GM19372 (cell line): ENCODE data around the gene SFXN5.

ENCODE experiments used
- ATAC-seq: cut with Tn5 transposase; IDR thresholded peaks from one replicate; pipeline ENCODE4 v1.9.1; 2021; ENCODE audit warnings: mild to moderate bottlenecking, low read depth, moderate library complexity; ENCODE audit not compliant: unreplicated experiment

The SFXN5 gene

GRCh38 chr2:73022024-73022568 is 49.4 kb downstream of the SFXN5 start:
- no peak for ATAC-seq

- no peak for ATAC-seq
Observed at GRCh38 chr2:73021371-73022010, 50.0 kb downstream of the SFXN5 start.

GRCh38 chr2:73020657-73021370 is 50.7 kb downstream of the SFXN5 start:
- no peak for ATAC-seq

GRCh38 chr2:73020306-73020656 is 51.2 kb downstream of the SFXN5 start:
- ATAC-seq = no peak

GRCh38 chr2:73018188-73018825 is 53.2 kb downstream of the SFXN5 start:
- no peak for ATAC-seq

- ATAC-seq = no peak
Observed at GRCh38 chr2:73013936-73014335, 57.6 kb downstream of the SFXN5 start.

- no peak for ATAC-seq
Observed at GRCh38 chr2:73009177-73009839, 62.2 kb downstream of the SFXN5 start.

- no peak for ATAC-seq
Observed at GRCh38 chr2:73008766-73009135, 62.8 kb downstream of the SFXN5 start.

- ATAC-seq = no peak
Observed at GRCh38 chr2:73007991-73008765, 63.3 kb downstream of the SFXN5 start.

GRCh38 chr2:73006969-73007710 is 64.4 kb downstream of the SFXN5 start:
- no peak for ATAC-seq

GRCh38 chr2:73004889-73005596 is 66.5 kb downstream of the SFXN5 start:
- no peak for ATAC-seq

GRCh38 chr2:73004466-73004865 is 67.0 kb downstream of the SFXN5 start:
- no peak for ATAC-seq

- ATAC-seq = no peak
Observed at GRCh38 chr2:73003027-73003426, 68.5 kb downstream of the SFXN5 start.

GRCh38 chr2:73000808-73001570 is 70.5 kb downstream of the SFXN5 start:
- ATAC-seq = no peak

- no peak for ATAC-seq
Observed at GRCh38 chr2:72999729-73000725, 71.5 kb downstream of the SFXN5 start.

- ATAC-seq = no peak
Observed at GRCh38 chr2:72998724-72999123, 72.8 kb downstream of the SFXN5 start.

- ATAC-seq = no peak
Observed at GRCh38 chr2:72998234-72998651, 73.3 kb downstream of the SFXN5 start.
